GM19025 (cell line): ENCODE data around the gene LONRF2.

ENCODE experiments used
- ATAC-seq: cut with Tn5 transposase; IDR thresholded peaks from one replicate; pipeline ENCODE4 v1.9.1; 2021; ENCODE audit warnings: mild to moderate bottlenecking, low read depth, moderate library complexity; ENCODE audit not compliant: unreplicated experiment

Gene LONRF2

DNA sequence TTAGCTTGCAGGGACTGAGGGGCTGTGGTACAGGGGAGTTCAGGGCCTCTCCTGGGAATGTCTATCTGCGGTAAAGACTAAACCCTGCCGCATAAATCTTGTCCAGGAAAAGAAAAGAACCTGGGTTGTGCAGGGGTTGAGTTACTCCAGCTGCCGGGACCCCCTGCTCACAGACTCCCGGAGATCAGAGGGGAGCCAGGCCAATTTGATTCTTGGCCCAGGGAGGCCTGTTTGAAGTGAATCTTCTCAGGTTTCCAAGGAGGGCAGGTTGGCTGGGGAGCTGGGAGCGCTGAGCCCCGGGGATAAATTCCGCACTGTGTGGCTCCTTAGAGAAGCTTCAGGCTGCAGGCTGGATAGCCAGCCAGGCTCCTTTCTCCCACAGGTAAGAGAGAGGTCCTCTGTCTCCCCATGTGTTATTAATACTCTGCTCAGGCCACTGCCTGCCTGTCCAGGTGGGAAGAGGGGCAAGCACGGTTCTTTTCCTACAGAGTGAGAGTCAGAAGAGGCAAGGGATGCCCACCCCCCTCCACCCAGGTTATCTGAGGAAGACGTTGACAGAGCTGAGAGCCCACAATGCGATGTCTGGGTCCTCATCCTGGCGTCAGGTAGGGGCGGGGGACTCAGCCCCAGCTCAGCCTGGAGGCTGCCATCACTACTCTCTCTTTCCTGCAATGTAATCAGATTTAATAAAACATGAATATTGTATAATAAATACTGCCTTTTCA is 82.7 kb downstream of the LONRF2 start:
- no peak for ATAC-seq

DNA sequence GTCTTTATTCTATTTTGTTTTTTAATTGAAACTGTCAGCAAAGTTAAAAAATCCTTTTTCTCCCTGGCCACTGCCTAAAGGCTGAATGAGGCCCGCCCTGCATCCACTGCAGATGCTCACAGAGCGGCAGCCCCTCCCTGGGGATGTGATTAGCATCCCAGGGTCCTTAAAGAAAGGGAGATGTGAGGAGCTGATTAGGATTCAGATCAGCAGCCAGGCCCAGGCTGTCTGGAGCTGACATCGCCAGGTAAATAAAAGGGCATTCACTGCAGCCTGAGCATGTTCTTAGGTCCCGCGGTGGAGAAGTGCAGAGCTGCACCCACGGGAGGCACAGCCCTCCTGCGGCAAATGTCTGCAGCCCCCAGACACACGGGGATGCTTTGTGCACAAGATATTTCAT is 83.8 kb downstream of the LONRF2 start:
- ATAC-seq: no peak

DNA sequence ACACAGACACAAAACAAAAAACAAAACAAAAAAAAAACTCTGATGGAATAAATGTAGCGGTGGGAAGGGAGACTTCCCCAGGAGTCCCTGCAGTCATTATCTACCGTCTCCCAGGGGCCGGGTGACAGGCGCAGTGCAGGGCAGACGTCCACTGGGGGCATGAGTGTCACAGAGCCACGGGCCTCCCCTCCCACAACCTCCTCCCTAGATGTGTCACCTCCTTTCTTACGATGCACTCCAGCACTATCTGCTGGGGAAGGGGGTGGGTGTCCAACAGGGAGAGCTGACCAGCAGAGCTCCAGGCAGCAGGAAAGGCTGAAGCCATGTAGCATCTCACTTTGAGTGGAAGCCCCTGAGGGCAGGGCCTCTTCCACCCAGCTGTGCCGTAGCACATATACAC is 84.5 kb downstream of the LONRF2 start:
- ATAC-seq: no peak

DNA sequence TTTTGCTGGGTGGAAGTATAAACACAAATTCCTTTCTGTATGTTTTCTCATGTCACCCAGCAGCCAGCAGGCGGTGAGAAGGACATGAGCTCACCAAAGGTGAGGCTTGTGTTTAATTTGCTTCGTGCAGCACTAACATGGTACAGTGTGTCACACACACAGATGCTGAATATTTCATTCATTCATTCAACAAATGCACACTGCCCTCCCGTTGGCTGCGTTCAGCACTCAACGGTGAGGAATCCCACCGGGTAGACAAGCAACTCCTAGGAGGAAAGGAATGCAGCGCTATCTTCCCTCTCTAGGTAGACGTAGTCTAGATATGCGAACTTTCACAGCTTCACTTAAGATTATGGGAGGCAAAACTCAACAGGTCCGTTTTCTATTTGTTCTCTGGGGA is 85.1 kb downstream of the LONRF2 start:
- no peak for ATAC-seq

DNA sequence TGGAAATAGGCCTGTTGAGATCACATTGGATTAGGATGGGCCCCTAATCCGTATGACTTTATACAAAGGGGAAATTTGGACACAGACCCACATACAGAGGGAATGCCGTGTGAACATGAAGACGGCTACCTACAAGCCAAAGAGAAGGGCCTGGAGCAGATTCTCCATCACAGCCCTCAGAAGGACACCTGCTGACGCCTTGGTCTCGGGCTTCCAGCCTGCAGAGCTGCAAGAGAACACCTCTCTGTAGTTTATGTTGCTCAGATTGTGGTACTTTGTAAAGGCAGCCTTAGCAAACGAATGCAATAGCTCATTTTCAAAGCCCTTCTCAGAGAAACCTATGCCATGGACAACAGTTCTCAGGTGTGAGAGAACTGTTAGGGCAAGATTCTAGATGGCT is 86.1 kb downstream of the LONRF2 start:
- no peak for ATAC-seq

DNA sequence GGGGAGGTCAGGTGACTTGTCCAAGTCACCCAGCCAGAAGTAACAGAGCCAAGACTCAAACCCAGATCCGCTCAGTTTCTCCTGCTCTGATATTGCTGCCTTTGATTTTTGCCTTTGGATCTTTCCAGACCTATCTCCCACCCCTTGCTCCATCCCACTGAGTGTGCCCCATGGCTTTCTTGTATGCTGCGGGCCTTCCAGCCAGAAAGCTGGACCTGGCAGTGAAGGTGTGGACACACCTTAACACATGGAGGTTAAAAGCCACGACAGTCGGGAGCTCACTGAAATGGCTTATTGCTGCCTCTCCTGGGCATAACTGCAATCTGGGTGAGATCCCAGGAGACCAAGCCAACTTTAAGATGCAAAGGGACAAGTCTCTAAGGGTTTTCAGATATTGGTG is 86.7 kb downstream of the LONRF2 start:
- no peak for ATAC-seq

DNA sequence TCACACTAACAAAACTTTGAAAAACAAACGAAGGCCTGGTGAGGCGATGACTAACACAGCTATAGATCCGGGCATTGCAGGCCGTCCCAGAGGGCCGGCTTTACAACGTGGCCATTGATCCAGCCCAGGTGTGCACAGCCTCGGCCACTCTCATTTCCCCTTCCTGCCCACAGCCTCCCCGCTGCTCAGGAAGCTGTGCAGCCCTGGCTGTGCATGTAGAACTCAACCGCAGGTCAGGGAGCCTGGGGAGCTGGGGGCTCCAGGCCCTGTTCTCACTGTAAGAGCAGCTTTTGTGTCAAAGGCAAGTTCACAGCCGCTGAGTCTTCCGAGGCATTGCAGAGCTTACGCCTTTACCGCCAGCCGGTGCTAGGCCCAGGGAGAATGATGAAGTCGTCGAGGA is 87.2 kb downstream of the LONRF2 start:
- ATAC-seq: peak; percentile 96

DNA sequence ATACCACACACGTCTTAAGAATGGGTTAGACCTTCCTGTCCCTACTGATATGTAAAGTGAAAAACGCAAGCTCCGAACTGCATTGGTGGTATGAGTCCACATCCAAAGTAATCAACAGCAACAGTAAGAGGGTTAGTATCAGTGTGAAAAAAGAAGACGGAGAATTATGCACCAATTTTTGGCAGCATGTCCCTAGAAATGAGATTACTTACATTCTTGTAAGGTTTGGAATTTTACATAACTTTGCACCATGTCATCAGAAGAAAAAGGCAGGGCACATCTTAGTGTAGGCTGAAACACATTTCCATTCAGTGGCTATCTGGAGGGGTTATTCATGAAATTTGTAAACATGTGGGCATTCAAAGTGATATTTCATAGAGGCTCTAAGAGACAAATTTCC is 88.2 kb downstream of the LONRF2 start:
- no peak for ATAC-seq

DNA sequence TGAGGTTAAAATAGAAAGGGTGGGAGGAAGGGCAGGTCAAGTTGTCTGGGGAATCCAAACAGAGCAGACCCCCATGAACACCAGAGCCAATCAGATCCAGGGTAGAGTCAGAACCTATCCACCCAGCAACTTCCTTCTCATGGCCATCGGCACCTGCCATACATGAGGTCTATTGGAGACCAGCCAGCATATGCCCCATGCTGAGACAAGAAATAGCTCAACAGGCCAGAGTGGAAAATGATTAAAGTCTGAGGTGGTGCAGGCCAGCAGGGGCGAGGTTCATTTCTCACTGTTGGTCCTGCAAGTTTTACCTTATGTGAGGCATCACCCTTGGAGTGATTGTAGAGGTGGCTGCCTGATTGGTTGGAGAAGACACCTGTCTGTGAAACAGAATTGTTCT is 89.2 kb downstream of the LONRF2 start:
- ATAC-seq: no peak

DNA sequence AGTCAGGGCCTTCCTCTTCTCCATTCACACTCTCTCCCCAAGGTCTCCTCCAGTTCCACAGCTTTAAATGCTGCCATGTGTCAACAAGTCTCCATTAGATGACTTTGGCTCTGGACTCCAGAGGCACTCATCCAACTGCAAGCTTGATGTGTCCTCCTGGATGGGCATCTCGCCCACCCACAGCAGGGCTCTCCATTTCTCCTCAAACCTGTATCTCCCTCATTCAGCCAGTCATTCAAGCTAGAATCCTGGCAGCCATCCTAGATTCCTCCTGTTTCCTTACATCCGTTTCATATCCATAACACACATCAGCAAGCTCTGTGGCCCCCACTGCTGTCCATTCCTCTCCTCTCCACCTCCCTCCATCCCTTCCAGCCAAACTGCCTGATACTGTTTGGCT is 91.5 kb downstream of the LONRF2 start:
- ATAC-seq: no peak

DNA sequence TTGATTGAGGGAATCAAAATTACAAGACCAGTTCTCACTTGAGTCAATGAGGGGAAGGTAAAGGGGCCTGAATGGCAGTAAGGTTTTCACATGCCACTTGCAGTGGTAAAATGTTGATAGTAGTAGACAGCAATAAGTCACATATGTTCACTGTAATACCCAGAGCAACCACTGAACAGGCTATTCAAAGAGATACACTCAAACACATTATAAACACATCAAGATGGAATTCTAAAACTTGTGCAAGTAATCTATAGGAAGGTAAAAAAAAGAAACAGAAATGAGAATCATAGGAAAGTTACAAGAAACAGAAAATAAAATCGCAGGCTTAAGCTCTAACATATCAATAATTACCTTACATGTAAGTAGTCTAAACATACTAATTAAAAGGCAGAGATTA is 93.3 kb downstream of the LONRF2 start:
- ATAC-seq: no peak

DNA sequence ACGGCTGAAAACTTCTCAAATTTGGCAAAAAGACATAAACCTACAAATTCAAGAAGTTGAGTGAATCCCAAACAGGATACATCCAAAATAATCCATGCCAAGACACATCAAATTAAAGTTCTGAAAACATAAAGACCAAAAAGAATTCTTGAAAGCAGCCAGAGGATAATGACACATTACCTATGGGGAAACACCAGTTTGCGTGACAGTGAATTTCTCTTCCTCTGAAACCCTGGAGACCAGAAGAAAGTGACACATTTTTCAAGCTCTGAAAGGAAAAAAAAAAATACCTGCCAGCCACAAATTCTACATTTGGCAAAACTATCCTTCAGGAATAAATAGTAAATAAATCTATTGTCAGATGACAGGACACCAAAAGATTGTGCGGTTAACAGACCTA is 93.9 kb downstream of the LONRF2 start:
- no peak for ATAC-seq

DNA sequence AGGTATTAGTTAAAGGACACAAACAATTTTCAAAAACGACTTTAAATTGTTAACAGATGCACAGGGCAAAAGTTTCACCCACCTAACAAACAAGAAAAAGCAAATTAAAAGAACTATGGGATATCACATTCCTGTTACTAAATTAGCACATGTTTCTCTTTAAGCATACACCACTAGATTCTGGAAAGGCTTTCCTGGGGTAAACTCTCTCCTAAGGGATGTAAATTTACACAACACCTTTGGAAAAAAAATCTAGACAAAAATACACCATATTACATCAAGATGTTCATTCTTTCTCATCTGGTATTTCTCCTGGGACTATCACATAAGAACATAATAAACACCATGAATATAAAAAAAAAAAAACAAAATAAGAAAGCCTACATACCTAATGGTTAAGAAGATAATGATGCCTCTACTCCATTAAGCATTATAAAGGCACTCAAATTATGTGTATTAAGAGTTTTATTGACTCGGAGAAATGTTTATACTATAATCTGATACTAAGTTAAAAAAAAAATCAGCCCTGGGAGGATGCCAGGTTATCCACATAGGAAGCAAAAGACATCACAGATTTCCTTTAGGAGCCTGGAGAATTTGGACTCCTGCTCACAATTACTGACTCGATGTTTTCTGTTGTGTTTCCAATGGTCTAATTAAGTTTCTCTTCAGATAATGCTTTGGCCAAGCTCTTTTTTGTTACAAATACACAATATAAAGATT is 97.2 kb downstream of the LONRF2 start:
- no peak for ATAC-seq

DNA sequence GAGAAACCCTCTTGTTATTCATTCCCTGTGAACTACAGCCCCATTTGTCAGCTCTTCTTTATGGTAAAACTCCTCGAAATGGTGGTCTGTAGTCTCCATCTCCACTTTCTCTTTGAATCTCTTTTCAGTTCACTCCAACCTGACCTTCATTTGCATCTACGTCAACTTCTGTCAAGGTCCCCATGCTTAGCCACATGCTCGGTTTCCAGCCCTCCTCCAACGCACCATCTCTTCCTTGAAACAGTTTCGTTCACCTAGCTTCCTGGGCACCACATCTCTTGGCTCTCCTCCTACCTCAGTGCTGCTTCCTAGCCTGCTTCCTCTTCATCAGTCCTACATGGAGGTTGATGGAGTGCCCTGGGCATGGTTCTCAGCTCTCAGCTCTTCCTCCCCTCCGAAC is 98.8 kb downstream of the LONRF2 start:
- ATAC-seq: no peak
